Esophagus squamous epithelium (tissue), 4 donors: ENCODE data around the gene GNA14.

Source experiments
- POLR2A ChIP-seq, 4 donors: fragments of 450-650 bp; IDR thresholded peaks; one replicate each; pipeline ENCODE4 v1.6.1; 2017; ENCODE audit warnings: antibody characterized with exemption in 4 of 4, mild to moderate bottlenecking in 4 of 4, moderate library complexity in 3 of 4
- TF ChIP-seq, protein P1 (sequence below), 6 experiments: fragments of 450-650 bp in 4 of 6; fragments of 200-600 bp in 2 of 6; sonication (generic) in 2 of 6; IDR thresholded peaks; one replicate each; pipeline ENCODE4 v1.5.1; 2016 to 2019; ENCODE audit warnings: antibody characterized with exemption in 6 of 6, mild to moderate bottlenecking in 4 of 6, moderate library complexity in 4 of 6

DNA sequence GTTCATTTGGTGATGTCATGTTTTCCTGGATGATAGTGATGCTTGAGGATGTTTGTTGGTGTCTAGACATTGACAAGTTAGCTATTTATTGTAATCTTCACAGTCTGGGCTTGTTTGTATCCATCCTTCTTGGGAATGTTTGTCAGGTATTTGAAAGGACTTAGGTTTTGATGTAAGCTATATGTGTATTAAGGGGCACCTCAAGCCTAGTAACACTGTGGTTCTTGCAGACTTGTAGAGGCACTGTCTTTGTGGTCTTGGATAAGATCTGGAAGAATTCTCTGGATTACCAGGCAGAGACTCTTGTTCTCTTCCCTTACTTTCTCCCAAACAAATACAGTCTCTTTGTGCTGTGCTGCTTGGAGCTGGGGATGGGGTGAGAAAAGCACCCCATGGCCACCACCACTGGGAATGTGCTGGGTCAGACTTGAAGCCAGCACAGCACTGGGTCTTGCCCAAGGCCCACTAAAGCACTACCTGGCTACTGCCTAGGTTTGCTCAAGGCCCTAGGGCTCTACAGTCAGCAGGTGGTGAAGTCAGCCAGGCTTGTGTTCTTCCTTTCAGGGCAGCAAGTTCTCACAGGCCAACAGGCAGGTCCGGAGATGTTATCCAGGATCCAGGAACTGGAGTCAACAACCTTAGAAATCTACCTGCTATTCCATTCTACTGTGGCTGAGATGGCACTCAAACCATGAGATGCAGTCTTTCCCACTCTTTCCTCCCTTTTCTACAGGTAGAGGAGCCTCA, 49.3 kb upstream of the GNA14 start:
- TF ChIP-seq, protein P1, sequence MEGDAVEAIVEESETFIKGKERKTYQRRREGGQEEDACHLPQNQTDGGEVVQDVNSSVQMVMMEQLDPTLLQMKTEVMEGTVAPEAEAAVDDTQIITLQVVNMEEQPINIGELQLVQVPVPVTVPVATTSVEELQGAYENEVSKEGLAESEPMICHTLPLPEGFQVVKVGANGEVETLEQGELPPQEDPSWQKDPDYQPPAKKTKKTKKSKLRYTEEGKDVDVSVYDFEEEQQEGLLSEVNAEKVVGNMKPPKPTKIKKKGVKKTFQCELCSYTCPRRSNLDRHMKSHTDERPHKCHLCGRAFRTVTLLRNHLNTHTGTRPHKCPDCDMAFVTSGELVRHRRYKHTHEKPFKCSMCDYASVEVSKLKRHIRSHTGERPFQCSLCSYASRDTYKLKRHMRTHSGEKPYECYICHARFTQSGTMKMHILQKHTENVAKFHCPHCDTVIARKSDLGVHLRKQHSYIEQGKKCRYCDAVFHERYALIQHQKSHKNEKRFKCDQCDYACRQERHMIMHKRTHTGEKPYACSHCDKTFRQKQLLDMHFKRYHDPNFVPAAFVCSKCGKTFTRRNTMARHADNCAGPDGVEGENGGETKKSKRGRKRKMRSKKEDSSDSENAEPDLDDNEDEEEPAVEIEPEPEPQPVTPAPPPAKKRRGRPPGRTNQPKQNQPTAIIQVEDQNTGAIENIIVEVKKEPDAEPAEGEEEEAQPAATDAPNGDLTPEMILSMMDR (IDR thresholded peaks at IDR 0.05), result no peak
- TF ChIP-seq POLR2A (IDR thresholded peaks at IDR 0.05), result no peak
